ENCODE measurements around the gene ZNF527. TPM values are rescaled to one million over a fixed set of nuclear protein-coding genes. Genes with fewer than 3 reads are reported as not detected.

The ZNF527 gene
- polyA plus RNA-seq (2011; rRNA removed) = 3.5 and 4.0 TPM in 2 replicates
- 4.3 and 5.0 TPM in 2 replicates for polyA minus RNA-seq (2011; rRNA and poly(A)+ RNA removed)

DNA sequence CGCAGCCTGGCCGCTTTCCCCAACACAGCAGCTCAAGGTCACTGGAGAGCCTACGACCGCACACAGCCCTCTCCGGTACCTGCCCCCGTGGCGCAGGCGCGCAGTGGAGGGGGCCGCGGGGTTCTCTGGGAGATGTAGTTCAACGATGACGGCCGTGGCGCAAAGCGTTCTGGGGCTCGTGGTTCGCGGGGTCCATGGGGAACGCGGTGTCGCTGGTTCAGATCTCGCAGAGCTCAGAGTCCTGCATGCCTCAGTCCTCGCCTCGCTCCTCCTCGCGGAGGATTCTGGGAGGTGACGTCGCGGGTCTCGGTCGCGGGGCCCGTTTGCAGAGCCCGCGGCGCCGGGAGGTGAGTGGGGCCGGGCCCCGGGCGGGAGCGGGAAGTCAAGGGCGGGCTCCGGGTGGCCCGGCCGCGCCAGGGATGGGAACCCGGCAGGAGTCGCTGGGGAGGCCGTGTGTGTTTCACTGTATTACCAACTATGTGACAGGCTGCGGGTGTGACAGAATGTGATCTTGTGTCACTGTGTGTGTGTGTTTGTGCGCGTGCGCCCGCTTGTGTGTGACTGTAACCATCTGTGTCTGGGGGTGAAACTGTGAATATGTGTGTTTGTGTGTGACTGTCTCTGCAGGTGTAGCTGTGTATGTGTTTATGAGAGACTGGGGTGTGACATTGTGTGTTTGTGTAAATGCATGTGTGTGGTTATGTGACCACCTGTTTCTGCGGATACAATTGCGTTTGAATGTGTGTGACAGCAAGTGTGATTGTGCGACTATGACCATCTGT lies at the start of gene ZNF527:
Gene ZNF527 (plus strand): TSS at position 220 of the 782 bp plus-strand sequence. CDS start 3,100 bp downstream, outside the sequence.
- Histone ChIP-seq H3K27ac (ENCODE audit: low read depth, low read length) (peak within 1 kb of the TSS; percentile 65), H3K27me3 (ENCODE audit: control insufficient read depth, insufficient read depth, low read length) (no peaks in the 10 kb centered on the region), H3K9me3 (ENCODE audit: control insufficient read depth, insufficient read depth, low read length) (peaks cover 18% of the 10 kb centered on the region), H3K4me3 (ENCODE audit: low read depth, low read length) (peak within 1 kb of the TSS; percentile 88)
- TF ChIP-seq, protein P1, sequence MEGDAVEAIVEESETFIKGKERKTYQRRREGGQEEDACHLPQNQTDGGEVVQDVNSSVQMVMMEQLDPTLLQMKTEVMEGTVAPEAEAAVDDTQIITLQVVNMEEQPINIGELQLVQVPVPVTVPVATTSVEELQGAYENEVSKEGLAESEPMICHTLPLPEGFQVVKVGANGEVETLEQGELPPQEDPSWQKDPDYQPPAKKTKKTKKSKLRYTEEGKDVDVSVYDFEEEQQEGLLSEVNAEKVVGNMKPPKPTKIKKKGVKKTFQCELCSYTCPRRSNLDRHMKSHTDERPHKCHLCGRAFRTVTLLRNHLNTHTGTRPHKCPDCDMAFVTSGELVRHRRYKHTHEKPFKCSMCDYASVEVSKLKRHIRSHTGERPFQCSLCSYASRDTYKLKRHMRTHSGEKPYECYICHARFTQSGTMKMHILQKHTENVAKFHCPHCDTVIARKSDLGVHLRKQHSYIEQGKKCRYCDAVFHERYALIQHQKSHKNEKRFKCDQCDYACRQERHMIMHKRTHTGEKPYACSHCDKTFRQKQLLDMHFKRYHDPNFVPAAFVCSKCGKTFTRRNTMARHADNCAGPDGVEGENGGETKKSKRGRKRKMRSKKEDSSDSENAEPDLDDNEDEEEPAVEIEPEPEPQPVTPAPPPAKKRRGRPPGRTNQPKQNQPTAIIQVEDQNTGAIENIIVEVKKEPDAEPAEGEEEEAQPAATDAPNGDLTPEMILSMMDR (IDR thresholded peaks at IDR 0.05; ENCODE audit: low read depth, low read length) = no peak
- ChIA-PET POLR2A (interaction anchor here (0.6 to 1.6 kb wide), 8 partner anchors 20 to 1456 kb away, joined by 3 to 12 read pairs (median 6); partner anchors contain the start of genes ZNF146, ZNF383, ZNF540 and ZNF565), CTCF (interaction anchor here (0.7 to 1.2 kb wide), 5 partner anchors 36 to 531 kb away, joined by 3 to 7 read pairs (median 4); a partner anchor contains a TSS)
- peak; percentile 88 for DNase-seq (ENCODE audit: low read depth, low spot score)

DNA sequence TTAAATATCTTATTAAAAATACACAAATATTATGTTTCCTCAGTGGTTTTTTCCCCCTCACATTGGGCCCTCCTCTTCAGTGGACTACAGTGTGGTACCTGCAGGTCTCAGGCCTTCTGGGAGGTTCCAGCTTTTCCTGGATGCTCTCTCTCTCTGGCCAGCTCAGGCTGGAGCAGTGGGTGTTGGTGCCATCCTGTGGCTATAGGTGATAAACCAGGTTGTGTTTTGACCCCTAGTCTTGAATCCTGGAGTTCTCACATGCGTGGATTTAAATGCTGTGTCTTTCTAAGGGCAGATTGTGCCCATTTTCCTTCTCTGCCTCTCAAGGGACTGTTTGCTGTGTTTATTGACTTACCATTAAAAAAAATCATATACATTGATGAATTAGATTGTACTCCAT lies 41.2 kb upstream of the ZNF527 start:
- DNase-seq (ENCODE audit: low read depth, low spot score) = no peak
- CTCF ChIA-PET = no interaction called here
- H3K4me3 ChIP-seq (ENCODE audit: low read depth, low read length) = no peak overlapping the region
- H3K9me3 ChIP-seq (ENCODE audit: control insufficient read depth, insufficient read depth, low read length) = peaks cover 5% of the 10 kb centered on the region; the same call in 1 of the 2 replicates
- no peak overlapping the region for H3K27ac ChIP-seq (ENCODE audit: low read depth, low read length)
- POLR2A ChIA-PET = no interaction called here
- H3K27me3 ChIP-seq (ENCODE audit: control insufficient read depth, insufficient read depth, low read length) = no peaks in the 10 kb centered on the region
- TF ChIP-seq, protein P1 (IDR thresholded peaks at IDR 0.05; ENCODE audit: low read depth, low read length) = 0 out of 2 replicates have a peak, but pooled peaks have one; percentile 9

DNA sequence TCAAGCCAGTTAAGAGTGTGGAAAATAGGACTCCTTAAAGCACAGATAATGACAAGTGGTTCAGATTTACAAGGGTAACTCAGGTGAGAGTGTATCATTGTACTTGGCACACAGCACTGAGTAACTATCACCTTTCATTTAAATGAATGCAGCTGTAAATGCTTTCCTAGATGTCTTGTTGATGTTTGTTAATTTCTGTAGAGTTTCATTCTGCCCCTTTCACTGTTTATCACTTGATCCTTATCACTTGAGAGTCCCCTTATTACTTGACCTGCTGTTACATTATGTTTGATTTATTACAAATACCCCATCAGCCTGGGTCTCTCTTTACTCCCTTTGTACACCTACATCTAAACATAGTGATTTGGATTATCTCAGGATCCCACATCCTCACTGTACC lies 38.1 kb upstream of the ZNF527 start:
- ChIA-PET POLR2A (no interaction called here), CTCF (no interaction called here)
- Histone ChIP-seq H3K27ac (ENCODE audit: low read depth, low read length) (no peak overlapping the region), H3K4me3 (ENCODE audit: low read depth, low read length) (no peak overlapping the region), H3K27me3 (ENCODE audit: control insufficient read depth, insufficient read depth, low read length) (no peaks in the 10 kb centered on the region), H3K9me3 (ENCODE audit: control insufficient read depth, insufficient read depth, low read length) (peaks cover 10% of the 10 kb centered on the region; the same call in 1 of the 2 replicates)
- no peak for DNase-seq (ENCODE audit: low read depth, low spot score)
- TF ChIP-seq, protein P1 (IDR thresholded peaks at IDR 0.05; ENCODE audit: low read depth, low read length) = no peak

DNA sequence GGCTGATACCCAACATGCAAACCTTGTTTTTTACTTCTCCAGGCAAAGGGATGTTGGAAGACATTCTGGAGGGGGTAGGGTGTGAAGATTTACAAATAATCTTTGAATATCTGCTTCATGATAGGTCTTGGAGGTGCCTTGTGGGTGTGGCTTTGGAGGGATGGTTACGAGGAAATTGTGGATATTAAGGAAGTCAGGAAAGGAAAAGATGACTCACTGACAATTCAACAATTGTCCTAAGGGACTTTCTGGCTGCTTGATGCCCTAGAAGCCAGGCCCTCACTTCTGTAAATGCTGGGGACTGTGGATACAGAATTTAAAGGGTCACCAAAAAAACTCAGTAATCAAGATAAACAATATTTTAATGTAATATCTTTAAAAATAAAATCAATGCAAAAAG lies 37.4 kb upstream of the ZNF527 start:
- POLR2A ChIA-PET = no interaction called here
- no peak overlapping the region for H3K4me3 ChIP-seq (ENCODE audit: low read depth, low read length)

More for the DNA sequence above, 37.4 kb upstream of the ZNF527 start:
- TF ChIP-seq, protein P1 (IDR thresholded peaks at IDR 0.05; ENCODE audit: low read depth, low read length) = no peak
- CTCF ChIA-PET = no interaction called here
- DNase-seq (ENCODE audit: low read depth, low spot score) = no peak
- H3K27ac ChIP-seq (ENCODE audit: low read depth, low read length) = no peak overlapping the region
- no peaks in the 10 kb centered on the region for H3K27me3 ChIP-seq (ENCODE audit: control insufficient read depth, insufficient read depth, low read length)
- H3K9me3 ChIP-seq (ENCODE audit: control insufficient read depth, insufficient read depth, low read length) = peaks cover 10% of the 10 kb centered on the region; the same call in 1 of the 2 replicates

Measured in AG04450 (cell line).